Ramos (cell line): ENCODE data around the gene MECR.

Experiments
- in situ Hi-C: fragments of 300-500 bp; cut with MboI; formaldehyde crosslinking; loops from one replicate; pipeline ENCODE4 v1.14.3; 2022; ENCODE audit warnings: low sequenced_read_pairs; ENCODE audit not compliant: unreplicated experiment

Gene MECR, protein sequence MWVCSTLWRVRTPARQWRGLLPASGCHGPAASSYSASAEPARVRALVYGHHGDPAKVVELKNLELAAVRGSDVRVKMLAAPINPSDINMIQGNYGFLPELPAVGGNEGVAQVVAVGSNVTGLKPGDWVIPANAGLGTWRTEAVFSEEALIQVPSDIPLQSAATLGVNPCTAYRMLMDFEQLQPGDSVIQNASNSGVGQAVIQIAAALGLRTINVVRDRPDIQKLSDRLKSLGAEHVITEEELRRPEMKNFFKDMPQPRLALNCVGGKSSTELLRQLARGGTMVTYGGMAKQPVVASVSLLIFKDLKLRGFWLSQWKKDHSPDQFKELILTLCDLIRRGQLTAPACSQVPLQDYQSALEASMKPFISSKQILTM

DNA sequence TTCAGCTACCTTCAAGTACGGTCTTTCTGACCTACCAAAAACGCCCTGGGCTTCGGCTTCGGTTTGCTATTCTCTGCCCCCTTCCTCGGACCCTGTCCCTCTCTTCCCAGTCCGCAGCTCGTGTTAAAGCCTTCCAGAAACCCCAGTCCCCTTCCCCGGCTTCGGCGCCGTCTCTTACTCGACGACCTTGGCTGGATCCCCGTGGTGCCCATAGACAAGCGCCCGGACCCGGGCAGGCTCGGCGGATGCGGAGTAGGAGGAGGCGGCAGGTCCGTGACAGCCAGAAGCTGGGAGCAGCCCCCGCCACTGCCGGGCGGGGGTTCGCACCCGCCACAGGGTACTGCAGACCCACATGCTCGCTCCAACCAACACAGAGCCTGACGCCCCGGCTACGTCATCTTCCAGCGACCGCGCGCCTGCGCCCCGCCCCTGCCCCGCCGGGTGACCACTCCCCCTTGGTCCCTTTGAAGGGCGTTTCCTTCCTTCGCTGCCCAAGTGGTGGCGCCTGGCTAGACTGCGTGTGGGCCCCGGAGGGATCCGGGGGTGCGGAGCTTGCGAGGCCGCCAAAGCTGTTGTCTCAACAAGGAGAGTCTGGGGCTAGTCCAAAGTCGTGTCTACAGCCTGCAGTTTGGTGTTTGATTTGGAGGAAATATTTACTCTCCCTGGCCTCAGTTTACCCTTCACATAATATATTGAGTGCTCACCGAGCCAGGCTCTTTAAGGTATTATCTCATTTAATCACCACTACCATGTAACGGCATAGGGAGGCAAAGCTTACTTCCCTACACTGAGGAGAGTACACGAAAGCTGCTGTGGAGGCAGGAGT, at the start of gene MECR:
MECR (minus strand) TSS at position 382 of the 826 bp plus-strand sequence; CDS start at position 354, 28 bp downstream.
- in situ Hi-C loops, result no loop called here

DNA sequence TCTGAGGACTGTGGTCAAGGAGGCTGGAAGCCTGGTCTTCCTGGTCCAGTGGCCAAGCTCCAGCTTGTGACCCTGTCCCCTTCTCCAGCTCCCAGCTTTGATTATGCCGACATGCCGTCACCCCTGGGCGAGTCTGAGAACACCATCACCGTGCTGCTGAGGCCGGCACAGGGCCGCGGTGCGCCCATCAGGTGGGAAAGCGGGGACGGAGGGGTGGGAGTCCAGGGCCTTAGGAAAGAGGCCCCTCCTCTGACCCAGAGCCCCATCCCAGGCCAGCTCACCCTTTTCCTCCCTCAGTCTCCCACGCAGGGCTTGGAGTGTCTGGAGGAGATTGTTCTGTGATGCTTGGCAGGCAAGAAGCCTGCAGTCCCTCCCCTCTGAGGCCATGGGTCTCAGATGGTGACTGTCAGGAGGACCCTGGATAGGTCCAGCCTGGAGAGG, 49.2 kb upstream of the MECR start:
- in situ Hi-C loops, result no loop called here

GRCh38 chr1:29279406-29279805, 48.7 kb upstream of the MECR start:
- in situ Hi-C loops, result no loop called here

DNA sequence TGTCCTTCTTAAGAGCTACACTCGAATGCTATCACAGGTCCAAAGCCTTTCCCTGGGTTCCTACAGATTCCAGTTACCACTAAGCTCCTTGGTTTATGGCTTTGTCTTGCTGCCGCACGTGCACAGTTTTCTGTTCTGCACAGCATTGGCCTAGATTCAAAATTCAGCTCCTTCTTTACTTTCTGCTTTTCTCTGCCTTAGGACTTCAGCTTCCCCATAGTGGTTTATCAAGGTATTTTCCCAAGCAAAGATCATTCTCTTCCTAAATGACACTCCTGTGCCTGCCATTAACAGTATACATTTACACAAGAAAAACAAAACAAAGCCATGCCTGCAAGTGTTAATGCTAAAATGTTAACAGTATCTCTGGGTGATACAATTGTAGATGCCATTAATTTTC, 47.4 kb upstream of the MECR start:
- in situ Hi-C loops, result no loop called here

DNA sequence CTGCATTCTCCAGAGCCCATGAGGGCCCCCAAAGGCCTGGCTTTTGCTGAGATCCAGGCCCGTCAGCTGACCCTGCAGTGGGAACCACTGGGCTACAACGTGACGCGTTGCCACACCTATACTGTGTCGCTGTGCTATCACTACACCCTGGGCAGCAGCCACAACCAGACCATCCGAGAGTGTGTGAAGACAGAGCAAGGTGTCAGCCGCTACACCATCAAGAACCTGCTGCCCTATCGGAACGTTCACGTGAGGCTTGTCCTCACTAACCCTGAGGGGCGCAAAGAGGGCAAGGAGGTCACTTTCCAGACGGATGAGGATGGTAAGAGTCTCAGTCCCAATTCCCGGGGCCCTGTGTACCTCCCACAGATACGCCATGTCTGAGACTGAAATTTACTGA, 44.7 kb upstream of the MECR start:
- in situ Hi-C loops, result no loop called here

DNA sequence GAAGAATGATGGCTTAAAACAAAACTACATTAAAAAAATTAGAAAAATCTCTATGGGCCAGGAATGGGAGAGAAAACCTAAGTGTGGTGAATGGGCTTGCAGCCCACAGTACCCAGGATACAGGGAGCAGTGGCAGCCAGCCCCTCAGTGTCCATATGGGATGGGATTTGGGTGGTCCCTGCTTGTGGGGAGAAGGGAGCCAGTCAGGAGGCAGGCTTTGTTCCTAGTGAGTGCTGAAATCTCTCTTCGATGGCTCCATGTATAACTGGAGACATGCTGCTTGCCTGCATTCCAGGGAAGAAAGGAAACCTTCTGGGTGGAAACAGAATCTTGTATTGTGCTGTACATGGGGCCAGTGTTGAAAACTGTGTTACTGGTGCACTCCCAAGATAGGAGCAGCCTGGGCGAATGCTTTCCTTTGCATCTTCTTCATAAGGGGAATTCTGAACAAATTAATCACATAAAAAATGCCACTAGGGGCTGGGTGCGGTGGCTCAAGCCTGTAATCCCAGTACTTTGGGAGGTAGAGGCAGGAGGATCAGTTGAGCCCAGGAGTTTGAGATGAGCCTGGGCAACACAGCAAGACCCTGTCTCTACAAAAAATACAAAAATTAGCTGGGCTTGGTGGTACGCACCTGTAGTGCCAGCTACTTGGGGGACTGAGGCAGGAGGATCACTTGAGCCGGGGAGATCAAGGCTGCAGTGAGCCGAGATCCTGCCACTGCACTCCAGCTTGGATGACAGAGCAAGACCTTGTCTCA, 41.6 kb upstream of the MECR start:
- in situ Hi-C loops, result no loop called here

GRCh38 chr1:29271724-29272123, 41.0 kb upstream of the MECR start:
- in situ Hi-C loops, result no loop called here

DNA sequence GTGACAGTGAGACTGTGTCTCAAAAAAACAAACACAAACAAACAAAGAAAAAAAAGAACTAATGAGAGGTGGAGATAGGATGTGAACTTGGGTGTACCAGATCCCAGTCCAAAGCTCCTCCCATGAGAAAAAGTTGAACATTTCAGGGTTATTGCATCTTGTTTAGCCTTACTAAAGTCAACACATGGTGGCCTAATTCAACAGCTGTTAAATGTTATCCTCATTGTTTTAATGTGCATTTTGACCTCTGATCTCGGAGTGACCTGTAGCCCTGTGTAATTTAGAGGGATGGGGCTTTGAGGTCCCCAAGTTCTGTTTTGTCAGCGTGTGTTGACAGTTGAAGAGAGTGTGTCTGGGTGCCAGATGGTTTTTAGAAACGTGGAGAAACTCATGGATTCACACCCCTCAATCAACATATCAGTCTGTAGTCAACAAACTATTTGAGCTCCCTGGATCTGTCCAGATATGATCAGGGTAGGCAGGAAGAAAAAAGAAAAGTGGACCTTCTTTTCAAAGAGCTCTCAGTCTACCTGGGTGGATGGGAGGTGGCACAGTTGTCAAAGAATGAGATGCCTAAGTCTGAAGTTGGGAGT, 40.3 kb upstream of the MECR start:
- in situ Hi-C loops, result no loop called here

- in situ Hi-C loops, result no loop called here
Measured at GRCh38 chr1:29269382-29269781, 38.6 kb upstream of the MECR start.

DNA sequence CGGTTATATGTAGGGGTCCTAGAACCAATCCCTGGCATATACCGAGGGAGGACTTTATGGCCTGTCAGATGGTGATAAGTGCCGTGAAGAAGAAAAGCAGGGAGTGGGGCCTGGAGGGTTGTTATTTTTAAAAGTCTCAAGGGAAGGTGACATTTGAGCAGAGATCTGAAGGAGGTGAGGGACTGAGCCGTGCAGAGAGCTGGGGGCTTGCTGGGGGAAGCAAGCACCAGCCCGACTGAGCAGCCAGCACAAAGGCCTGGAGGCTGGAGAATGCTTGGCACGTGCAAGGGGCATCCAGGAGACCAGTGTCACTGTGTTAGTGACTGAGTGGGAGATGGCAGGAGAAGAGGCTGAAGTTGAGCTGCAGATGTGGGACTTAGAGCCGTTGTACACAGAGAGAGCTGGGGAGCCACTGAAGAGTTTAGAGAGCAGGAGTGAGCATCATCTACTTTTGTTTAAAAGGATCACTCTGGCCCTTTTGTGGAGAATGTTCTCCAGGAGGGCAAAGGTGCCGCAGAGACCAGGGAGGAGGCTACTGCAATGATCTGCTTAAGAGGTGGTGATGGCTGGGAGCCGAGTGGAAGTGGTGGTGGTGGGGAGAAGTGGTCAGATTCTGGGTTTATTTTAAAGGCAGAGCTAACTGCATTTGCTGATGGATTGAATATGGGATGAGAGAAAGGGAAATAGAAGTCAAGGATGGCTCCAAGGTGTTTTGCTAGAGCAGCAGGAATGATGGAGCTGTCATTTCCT, 36.8 kb upstream of the MECR start:
- in situ Hi-C loops, result no loop called here

DNA sequence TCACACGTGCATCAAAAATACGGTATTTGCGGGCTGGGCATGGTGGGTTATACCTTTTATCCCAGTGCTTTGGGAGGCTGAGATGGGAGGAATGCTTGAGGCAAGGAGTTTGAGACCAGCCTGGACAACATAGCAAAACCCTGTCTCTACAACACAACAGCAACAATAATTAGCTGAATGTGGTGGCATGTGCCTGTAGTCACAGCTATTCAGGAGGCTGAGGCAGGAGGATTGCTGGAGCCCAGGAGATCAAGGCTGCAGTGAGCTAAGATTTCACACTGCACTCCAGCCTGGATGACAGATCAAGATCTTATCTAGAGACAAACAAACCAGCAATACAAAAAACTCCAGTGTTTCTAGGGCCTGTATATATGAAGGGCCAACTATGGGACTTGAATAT, 36.2 kb upstream of the MECR start:
- in situ Hi-C loops, result no loop called here

DNA sequence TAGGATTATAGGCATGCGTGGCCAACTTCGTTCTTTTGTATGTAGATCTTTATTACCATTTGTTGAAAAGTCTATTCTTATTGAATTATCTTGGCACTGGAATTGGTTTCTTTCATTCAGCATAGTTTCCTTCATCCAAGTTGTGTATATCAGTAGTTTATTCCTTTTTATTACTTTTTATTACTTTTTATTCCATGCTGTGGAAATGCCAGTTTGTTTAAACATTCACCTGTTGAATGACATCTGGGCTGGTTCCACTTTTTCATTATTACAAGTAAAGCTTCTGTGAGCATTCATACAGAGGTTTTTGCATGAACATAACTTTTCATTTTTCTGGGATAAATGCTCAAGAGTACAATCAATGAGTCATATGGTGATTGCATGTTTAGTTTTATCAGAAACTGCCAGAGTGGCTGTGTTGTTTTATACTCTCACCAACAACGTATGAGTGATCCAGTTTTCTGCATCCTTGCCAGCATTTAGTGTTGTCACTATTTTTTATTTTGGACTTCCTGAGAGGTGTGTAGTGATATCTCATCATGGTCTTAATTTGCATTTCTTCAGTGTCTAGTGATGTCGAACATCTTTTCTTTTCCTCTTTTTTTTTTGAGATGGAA, 34.1 kb upstream of the MECR start:
- in situ Hi-C loops, result no loop called here

DNA sequence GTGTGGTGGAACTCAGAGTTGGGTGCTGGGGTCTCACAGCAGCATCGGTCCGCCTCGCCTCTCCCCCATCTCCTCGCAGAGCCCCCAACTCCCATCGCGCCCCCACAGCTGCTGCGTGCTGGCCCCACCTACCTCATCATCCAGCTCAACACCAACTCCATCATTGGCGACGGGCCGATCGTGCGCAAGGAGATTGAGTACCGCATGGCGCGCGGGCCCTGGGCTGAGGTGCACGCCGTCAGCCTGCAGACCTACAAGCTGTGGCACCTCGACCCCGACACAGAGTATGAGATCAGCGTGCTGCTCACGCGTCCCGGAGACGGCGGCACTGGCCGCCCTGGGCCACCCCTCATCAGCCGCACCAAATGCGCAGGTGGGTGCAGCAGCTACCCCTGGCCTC, 29.8 kb upstream of the MECR start:
- in situ Hi-C loops, result no loop called here

DNA sequence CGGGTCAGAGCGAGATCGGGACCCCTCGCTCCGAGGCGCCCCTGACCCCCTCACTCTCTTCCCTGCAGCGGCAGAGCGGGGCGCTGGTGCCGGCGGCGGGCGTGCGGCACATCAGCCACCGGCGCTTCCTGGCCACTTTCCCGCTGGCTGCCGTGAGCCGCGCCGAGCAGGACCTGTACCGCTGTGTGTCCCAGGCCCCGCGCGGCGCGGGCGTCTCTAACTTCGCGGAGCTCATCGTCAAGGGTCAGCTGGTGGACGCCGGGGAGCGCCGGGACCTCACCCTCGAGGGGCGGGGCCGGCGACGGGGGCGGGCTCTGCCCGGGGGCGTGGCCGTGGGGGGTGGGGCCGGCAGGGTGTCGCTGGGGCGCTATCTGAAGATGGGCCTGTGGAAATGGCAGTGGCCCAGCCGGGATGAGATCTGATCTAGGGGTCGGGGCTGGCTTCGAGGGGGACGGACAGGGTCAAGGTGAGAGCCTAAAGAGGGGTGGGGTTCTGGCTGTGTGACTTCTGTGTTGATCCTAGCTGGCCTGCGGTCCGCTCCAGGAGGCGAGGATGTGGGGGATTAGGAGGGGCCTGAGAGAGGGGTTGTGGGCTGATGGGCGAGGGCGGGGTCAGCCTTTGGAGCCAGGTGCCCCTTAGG, 29.2 kb upstream of the MECR start:
- in situ Hi-C loops, result no loop called here

GRCh38 chr1:29258976-29259801, 28.5 kb upstream of the MECR start:
- in situ Hi-C loops, result no loop called here

- in situ Hi-C loops, result no loop called here
Measured at GRCh38 chr1:29258189-29258975, 27.6 kb upstream of the MECR start.
